ENCODE data around the gene KLHL21. TPM values are rescaled to one million over a fixed set of nuclear protein-coding genes. Genes with fewer than 3 reads are reported as not detected.

Gene KLHL21
- total and polyA plus RNA-seq, 9 of the 15 experiments (the other 6 are each of a cell fraction or from before 2014, with no cell fraction given), result 2.1 to 42.1 (median 17.5) TPM

DNA sequence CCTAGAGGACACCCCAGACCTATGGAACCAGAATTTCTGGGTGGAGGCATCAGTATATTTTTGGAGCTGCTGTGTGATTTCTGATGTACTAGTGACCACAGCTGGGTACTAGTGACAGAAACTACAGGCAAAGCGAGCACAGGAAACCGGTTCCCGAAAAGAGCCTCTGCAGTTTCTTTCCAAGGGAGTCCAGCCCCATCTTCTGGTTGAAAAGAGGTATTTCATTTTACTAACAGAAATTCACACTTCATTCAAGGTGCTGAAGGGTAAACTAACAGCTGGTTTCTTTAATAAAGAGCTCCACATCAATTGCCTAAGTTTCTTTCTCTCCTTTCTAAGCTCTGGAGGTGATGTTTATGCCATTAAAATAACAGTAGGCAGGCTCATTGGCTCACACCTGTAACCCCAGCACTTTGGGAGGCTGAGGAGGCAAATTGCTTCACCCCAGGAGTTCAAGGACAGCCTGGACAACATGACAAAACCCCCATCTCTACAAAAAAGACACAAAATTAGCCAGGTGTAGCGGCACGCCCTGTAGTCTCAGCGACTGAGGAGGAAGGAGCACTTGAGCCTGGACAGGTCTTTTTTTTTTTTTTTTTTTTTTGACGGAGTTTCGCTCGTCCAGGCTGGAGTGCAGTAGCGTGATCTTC is 44.0 kb upstream of the KLHL21 start (continued):
- TF ChIP-seq, protein P1, sequence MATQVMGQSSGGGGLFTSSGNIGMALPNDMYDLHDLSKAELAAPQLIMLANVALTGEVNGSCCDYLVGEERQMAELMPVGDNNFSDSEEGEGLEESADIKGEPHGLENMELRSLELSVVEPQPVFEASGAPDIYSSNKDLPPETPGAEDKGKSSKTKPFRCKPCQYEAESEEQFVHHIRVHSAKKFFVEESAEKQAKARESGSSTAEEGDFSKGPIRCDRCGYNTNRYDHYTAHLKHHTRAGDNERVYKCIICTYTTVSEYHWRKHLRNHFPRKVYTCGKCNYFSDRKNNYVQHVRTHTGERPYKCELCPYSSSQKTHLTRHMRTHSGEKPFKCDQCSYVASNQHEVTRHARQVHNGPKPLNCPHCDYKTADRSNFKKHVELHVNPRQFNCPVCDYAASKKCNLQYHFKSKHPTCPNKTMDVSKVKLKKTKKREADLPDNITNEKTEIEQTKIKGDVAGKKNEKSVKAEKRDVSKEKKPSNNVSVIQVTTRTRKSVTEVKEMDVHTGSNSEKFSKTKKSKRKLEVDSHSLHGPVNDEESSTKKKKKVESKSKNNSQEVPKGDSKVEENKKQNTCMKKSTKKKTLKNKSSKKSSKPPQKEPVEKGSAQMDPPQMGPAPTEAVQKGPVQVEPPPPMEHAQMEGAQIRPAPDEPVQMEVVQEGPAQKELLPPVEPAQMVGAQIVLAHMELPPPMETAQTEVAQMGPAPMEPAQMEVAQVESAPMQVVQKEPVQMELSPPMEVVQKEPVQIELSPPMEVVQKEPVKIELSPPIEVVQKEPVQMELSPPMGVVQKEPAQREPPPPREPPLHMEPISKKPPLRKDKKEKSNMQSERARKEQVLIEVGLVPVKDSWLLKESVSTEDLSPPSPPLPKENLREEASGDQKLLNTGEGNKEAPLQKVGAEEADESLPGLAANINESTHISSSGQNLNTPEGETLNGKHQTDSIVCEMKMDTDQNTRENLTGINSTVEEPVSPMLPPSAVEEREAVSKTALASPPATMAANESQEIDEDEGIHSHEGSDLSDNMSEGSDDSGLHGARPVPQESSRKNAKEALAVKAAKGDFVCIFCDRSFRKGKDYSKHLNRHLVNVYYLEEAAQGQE (IDR thresholded peaks at IDR 0.05; ENCODE audit: borderline replicate concordance), result peak; percentile 48; the same call in 1 of the 2 replicates
- TF ChIP-seq, protein P1 (CRISPR knock-in tag; IDR thresholded peaks at IDR 0.05; ENCODE audit: low read depth), result no peak
- TF ChIP-seq FOSL1 (tag; conservative IDR thresholded peaks at IDR 0.05), result no peak
